ENCODE data around the gene BPIFA3.

The BPIFA3 gene

GRCh38 chr20:33276303-33277113 is 59.4 kb downstream of the BPIFA3 start:
- no peak for TF ChIP-seq CTCF (IDR thresholded peaks at IDR 0.05; ENCODE audit: low read depth, low read length, missing control alignments)
- DNase-seq (ENCODE audit: low read depth) = no peak
- no peak overlapping the region for H3K4me3 ChIP-seq (ENCODE audit: low read depth, low read length)
